Type B pancreatic cell (in vitro differentiated cells): Measurements from ENCODE around the gene LASP1. TPM values are rescaled to one million over a fixed set of nuclear protein-coding genes. Genes with fewer than 3 reads are reported as not detected.

Experiments used
- DNase-seq: peaks from one replicate; pipeline ENCODE4 v3.0.0; 2021; ENCODE audit warnings: mixed read lengths; ENCODE audit not compliant: unreplicated experiment; ENCODE audit errors: extremely low spot score
- H3K27ac Mint-ChIP-seq: 2 replicates; pipeline ENCODE4 v1.8.0; 2021; ENCODE audit warnings: mild to moderate bottlenecking, mixed read lengths
- H3K27me3 Mint-ChIP-seq: 2 replicates; pipeline ENCODE4 v1.8.0; 2021; ENCODE audit warnings: mixed read lengths
- H3K36me3 Mint-ChIP-seq: 2 replicates; pipeline ENCODE4 v1.8.0; 2021; ENCODE audit warnings: mixed read lengths
- H3K4me1 Mint-ChIP-seq: one replicate; pipeline ENCODE4 v1.8.0; 2021; ENCODE audit warnings: mixed read lengths; ENCODE audit not compliant: unreplicated experiment
- H3K4me3 Mint-ChIP-seq: 2 replicates; pipeline ENCODE4 v1.8.0; 2021; ENCODE audit warnings: mild to moderate bottlenecking, mixed read lengths
- H3K9me3 Mint-ChIP-seq: 2 replicates; pipeline ENCODE4 v1.8.0; 2021; ENCODE audit warnings: mixed read lengths
- microRNA-seq: library from miRNA; unstranded; fragments of <30 nt; microRNA quantifications from one replicate; pipeline ENCODE4, GENCODE V29; 2020
- total RNA-seq: library from RNA; stranded (reverse); gene quantifications from 2 replicates; pipeline ENCODE4 v1.2.1, GENCODE V29; 2021; ENCODE audit warnings: low replicate concordance
- TF ChIP-seq, protein P1 (sequence below): fragments of 200-600 bp; sonication (generic); conservative IDR thresholded peaks from 2 replicates; pipeline ENCODE4 v1.5.0; 2021; ENCODE audit warnings: antibody characterized with exemption, mild to moderate bottlenecking

The LASP1 gene
- total RNA-seq, 1 donor from 2014 or later = 159 TPM

DNA sequence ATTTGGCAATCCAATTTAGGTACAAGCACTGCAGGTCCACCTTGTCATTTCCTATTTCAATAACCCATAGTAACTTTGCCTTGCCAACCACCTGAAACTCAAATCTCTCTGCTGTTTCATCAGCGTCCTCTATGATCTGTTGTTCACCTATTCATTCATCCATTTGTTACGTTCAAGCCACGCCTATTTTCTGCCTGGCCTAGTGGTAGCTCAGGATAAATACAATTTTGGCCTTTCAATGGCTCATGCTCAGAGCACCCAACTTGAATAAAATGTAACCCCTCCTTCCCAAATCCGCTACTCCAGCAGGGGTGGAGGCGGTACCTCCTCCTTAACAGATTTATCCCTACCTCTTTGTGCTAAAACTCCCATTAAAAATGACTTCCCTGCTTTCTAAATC, 100.9 kb downstream of the LASP1 start:
- DNase-seq = no peak
- no peak overlapping the region for H3K4me3 Mint-ChIP-seq
- H3K27ac Mint-ChIP-seq = no peak overlapping the region
- H3K36me3 Mint-ChIP-seq = no peaks in the 10 kb centered on the region
- TF ChIP-seq, protein P1, sequence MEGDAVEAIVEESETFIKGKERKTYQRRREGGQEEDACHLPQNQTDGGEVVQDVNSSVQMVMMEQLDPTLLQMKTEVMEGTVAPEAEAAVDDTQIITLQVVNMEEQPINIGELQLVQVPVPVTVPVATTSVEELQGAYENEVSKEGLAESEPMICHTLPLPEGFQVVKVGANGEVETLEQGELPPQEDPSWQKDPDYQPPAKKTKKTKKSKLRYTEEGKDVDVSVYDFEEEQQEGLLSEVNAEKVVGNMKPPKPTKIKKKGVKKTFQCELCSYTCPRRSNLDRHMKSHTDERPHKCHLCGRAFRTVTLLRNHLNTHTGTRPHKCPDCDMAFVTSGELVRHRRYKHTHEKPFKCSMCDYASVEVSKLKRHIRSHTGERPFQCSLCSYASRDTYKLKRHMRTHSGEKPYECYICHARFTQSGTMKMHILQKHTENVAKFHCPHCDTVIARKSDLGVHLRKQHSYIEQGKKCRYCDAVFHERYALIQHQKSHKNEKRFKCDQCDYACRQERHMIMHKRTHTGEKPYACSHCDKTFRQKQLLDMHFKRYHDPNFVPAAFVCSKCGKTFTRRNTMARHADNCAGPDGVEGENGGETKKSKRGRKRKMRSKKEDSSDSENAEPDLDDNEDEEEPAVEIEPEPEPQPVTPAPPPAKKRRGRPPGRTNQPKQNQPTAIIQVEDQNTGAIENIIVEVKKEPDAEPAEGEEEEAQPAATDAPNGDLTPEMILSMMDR = no peak
- no peaks in the 10 kb centered on the region for H3K27me3 Mint-ChIP-seq
- H3K4me1 Mint-ChIP-seq = no peaks in the 10 kb centered on the region
- H3K9me3 Mint-ChIP-seq = no peaks in the 10 kb centered on the region

Small RNAs within 50 kb of the gene (microRNA-seq; reads per million reads assigned to microRNA genes)
- gene MIR4727 (not detected), gene MIR6779 (not detected)

Other genes starting within 250 kb of the LASP1 start
- gene EPOP, start 195.1 kb upstream of the LASP1 start, total RNA-seq = 6.2 and 11.0 TPM in 2 replicates
- 122 and 130 TPM in 2 replicates for gene MLLT6, start 164.8 kb upstream of the LASP1 start, total RNA-seq
- gene CISD3, start 139.7 kb upstream of the LASP1 start, total RNA-seq = 12.8 and 15.6 TPM in 2 replicates
- gene PCGF2, start 121.7 kb upstream of the LASP1 start, total RNA-seq = 37.6 and 74.6 TPM in 2 replicates
- 149 and 152 TPM in 2 replicates for gene PSMB3, start 117.3 kb upstream of the LASP1 start, total RNA-seq
- gene PIP4K2B, start 70.5 kb upstream of the LASP1 start, total RNA-seq = 37.0 and 72.6 TPM in 2 replicates
- 17.7 and 19.7 TPM in 2 replicates for gene CWC25, start 44.7 kb upstream of the LASP1 start, total RNA-seq
- 1,908 and 1,925 TPM in 2 replicates for gene RPL23, start 16.3 kb upstream of the LASP1 start, total RNA-seq
- not detected in 2 replicates for gene FBXO47, start 97.3 kb downstream of the LASP1 start, total RNA-seq